ENCODE data around the gene REPIN1.

DNA sequence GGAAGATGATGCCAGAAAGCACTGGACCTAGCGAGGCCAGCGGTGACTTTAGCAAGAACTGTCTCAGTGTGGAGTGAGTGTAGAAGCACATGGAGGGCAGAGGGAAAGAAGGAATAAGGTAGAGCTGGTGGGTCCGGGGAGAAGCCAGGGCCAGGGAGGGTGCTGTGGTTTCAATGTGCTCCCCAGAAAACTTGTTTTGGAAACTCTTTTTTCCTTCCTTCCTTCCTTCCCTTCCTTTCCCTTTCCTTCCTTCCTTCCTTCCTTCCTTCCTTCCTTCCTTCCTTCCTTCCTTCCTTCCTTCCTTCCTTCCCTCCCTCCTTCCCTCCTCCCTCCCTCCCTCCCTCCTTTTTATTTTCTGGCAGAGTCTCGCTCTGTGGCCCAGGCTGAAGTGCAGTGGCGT is 21.7 kb upstream of the REPIN1 start:
- TF ChIP-seq, protein P1, sequence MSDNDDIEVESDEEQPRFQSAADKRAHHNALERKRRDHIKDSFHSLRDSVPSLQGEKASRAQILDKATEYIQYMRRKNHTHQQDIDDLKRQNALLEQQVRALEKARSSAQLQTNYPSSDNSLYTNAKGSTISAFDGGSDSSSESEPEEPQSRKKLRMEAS (IDR thresholded peaks at IDR 0.05): no peak
- no peak for TF ChIP-seq RAD21 (IDR thresholded peaks at IDR 0.05)
- TF ChIP-seq, protein P2, sequence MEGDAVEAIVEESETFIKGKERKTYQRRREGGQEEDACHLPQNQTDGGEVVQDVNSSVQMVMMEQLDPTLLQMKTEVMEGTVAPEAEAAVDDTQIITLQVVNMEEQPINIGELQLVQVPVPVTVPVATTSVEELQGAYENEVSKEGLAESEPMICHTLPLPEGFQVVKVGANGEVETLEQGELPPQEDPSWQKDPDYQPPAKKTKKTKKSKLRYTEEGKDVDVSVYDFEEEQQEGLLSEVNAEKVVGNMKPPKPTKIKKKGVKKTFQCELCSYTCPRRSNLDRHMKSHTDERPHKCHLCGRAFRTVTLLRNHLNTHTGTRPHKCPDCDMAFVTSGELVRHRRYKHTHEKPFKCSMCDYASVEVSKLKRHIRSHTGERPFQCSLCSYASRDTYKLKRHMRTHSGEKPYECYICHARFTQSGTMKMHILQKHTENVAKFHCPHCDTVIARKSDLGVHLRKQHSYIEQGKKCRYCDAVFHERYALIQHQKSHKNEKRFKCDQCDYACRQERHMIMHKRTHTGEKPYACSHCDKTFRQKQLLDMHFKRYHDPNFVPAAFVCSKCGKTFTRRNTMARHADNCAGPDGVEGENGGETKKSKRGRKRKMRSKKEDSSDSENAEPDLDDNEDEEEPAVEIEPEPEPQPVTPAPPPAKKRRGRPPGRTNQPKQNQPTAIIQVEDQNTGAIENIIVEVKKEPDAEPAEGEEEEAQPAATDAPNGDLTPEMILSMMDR (IDR thresholded peaks at IDR 0.05; ENCODE audit: low read depth, low read length, missing input control): no peak
